Retinal pigment epithelial cell (primary cell): Measurements from ENCODE around the gene AAR2.

Experiments
- DNase-seq: peaks from one replicate; pipeline ENCODE4 v3.0.0-alpha.2; 2010; ENCODE audit warnings: low read depth
- H3K4me3 ChIP-seq: 2 replicates; pipeline ENCODE4 v1.5.1; 2011; ENCODE audit warnings: mild to moderate bottlenecking, low read length, control low read depth, moderate library complexity
- CTCF ChIP-seq: conservative IDR thresholded peaks from 2 replicates; pipeline ENCODE4 v1.5.1; 2011; ENCODE audit warnings: low read depth, low read length, control low read depth, inconsistent platforms

The AAR2 gene

GRCh38 chr20:36218380-36219064 is 17.8 kb upstream of the AAR2 start:
- no peak for TF ChIP-seq CTCF
- no peak overlapping the region for H3K4me3 ChIP-seq
- no peak for DNase-seq

GRCh38 chr20:36219671-36220220 is 16.5 kb upstream of the AAR2 start:
- DNase-seq = no peak
- no peak overlapping the region for H3K4me3 ChIP-seq
- TF ChIP-seq CTCF = no peak

GRCh38 chr20:36225666-36226065 is 10.6 kb upstream of the AAR2 start:
- no peak for TF ChIP-seq CTCF
- no peak for DNase-seq
- H3K4me3 ChIP-seq = no peak overlapping the region

- DNase-seq = no peak
- no peak for TF ChIP-seq CTCF
- H3K4me3 ChIP-seq = no peak overlapping the region
Observed at GRCh38 chr20:36228770-36229169, 7.5 kb upstream of the AAR2 start.

- no peak overlapping the region for H3K4me3 ChIP-seq
- DNase-seq = no peak
- no peak for TF ChIP-seq CTCF
Observed at GRCh38 chr20:36230019-36230418, 6.3 kb upstream of the AAR2 start.

GRCh38 chr20:36231331-36231730 is 4.9 kb upstream of the AAR2 start:
- no peak for DNase-seq
- no peak for TF ChIP-seq CTCF
- no peak overlapping the region for H3K4me3 ChIP-seq

- H3K4me3 ChIP-seq = no peak overlapping the region
- no peak for DNase-seq
- no peak for TF ChIP-seq CTCF
Observed at GRCh38 chr20:36234771-36235320, 1.4 kb upstream of the AAR2 start.
